Nephron progenitor cell (in vitro differentiated cells): ENCODE measurements around the gene RAB4A.

Source experiments
- DNase-seq: peaks from one replicate; pipeline ENCODE4 v3.0.0; 2021
- H3K27ac Mint-ChIP-seq: 2 replicates; pipeline ENCODE4 v1.8.0; 2021; ENCODE audit warnings: mild to moderate bottlenecking, moderate library complexity, mixed read lengths
- H3K27me3 Mint-ChIP-seq: 2 replicates; pipeline ENCODE4 v1.8.0; 2021; ENCODE audit warnings: mild to moderate bottlenecking, low read depth, mixed read lengths; ENCODE audit not compliant: poor library complexity
- H3K36me3 Mint-ChIP-seq: 2 replicates; pipeline ENCODE4 v1.8.0; 2021; ENCODE audit warnings: low read depth, mixed read lengths
- H3K4me1 Mint-ChIP-seq: 2 replicates; pipeline ENCODE4 v1.8.0; 2021; ENCODE audit warnings: mixed read lengths
- H3K4me3 Mint-ChIP-seq: 2 replicates; pipeline ENCODE4 v1.8.0; 2021; ENCODE audit warnings: mild to moderate bottlenecking, moderate library complexity, mixed read lengths
- H3K9me3 Mint-ChIP-seq: 2 replicates; pipeline ENCODE4 v1.8.0; 2021; ENCODE audit warnings: mild to moderate bottlenecking, moderate library complexity, mixed read lengths
- CTCF ChIP-seq: fragments of 200-600 bp; sonication (generic); IDR thresholded peaks from 2 replicates; pipeline ENCODE4 v1.5.0; 2021; ENCODE audit warnings: antibody characterized with exemption

The RAB4A gene

DNA sequence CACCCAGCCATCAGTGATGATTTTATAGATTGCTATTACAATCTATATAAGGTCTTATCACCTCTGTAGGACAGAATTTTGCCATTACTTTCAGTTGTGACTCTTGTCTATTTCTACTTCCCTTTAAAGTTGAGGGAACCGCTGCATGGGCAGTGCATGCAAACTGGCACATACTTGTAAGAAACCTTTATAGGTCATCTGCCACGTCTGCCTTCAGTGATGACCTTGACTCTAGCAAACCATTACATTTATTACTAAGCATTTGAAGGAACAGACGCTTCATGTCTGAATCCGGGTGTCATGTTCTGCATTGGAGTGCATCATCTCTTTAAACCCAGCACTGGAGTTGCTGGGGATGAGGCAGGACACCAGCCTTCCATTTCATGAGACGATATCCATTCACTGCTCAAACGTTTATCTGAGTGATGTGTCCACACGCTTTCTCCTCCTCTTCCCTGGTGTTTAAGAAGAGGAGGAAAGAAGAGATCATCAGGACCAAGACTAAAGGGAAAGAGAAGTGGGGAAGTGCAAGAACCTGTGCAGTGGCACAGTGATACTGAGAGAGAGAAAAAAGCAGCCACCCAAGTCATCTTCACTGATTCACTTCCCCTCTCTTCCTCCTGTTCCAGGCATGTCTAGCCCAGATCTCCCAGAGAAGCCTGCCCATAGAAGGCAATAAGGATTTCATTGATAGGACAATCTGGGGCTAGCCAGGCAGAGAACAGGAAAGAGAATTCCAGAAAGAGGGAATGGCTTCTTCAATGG lies 57.9 kb downstream of the RAB4A start:
- Mint-ChIP-seq H3K27ac (peak overlapping the region; percentile 60), H3K9me3 (peaks cover 4% of the 10 kb centered on the region), H3K4me1 (peaks cover 9% of the 10 kb centered on the region), H3K36me3 (peaks cover 64% of the 10 kb centered on the region), H3K27me3 (peaks cover 3% of the 10 kb centered on the region), H3K4me3 (no peak overlapping the region)
- DNase-seq, result no peak
- no peak for TF ChIP-seq CTCF

- Mint-ChIP-seq H3K9me3 (peaks cover 19% of the 10 kb centered on the region), H3K27ac (no peak overlapping the region), H3K4me3 (no peak overlapping the region), H3K36me3 (peaks cover 44% of the 10 kb centered on the region), H3K4me1 (peaks cover 32% of the 10 kb centered on the region), H3K27me3 (peaks cover 6% of the 10 kb centered on the region)
- DNase-seq, result no peak
- no peak for TF ChIP-seq CTCF
These were observed 63.4 kb downstream of the RAB4A start for GRCh38 chr1:229334269-229334668.

DNA sequence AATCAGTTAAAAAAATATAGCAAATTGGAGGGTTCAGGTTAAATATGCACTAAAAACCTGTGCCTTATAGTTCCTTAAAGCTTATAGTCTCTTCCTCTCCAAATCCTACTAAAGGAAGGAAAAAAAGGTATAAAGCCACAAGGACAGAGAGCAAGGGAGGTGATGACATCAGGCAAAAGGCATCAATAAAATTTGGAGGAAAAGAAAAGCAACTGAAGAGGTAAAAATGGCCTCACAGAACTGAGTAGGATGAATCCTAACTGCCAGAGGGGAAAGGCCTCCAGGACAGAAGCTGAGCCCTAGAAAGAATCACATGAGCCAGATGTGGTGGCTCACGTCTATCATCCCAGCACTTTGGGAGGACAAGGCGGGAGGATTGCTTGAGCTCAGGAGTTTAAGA lies 63.8 kb downstream of the RAB4A start:
- TF ChIP-seq CTCF, result no peak
- Mint-ChIP-seq H3K27me3 (peaks cover 6% of the 10 kb centered on the region), H3K9me3 (peaks cover 19% of the 10 kb centered on the region), H3K4me3 (no peak overlapping the region), H3K27ac (no peak overlapping the region), H3K36me3 (peaks cover 47% of the 10 kb centered on the region), H3K4me1 (peaks cover 36% of the 10 kb centered on the region)
- DNase-seq, result no peak

GRCh38 chr1:229336345-229336744 lies 65.4 kb downstream of the RAB4A start:
- peaks cover 38% of the 10 kb centered on the region for H3K36me3 Mint-ChIP-seq
- H3K4me3 Mint-ChIP-seq, result no peak overlapping the region
- no peak for DNase-seq
- peaks cover 49% of the 10 kb centered on the region for H3K4me1 Mint-ChIP-seq
- peaks cover 19% of the 10 kb centered on the region for H3K9me3 Mint-ChIP-seq
- peaks cover 9% of the 10 kb centered on the region for H3K27me3 Mint-ChIP-seq
- no peak for TF ChIP-seq CTCF
- H3K27ac Mint-ChIP-seq, result no peak overlapping the region

DNA sequence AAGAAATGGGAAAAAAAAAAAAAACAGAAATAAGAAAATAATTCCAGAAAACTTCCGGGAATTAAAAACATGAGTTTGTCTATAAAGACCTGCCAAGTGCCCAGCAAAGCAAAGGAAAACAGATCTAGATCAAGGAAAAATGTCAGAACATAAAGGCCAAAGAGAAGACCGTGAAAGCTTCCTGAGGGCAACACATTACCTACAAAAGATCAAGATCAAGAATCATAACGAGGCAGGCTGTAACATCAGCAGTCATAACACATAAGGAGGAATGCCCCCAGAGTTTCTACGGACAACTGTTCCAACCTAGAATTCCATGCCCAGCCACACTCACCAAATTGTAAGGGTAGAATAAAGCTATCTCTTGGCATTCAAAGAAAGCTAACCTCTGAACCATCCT lies 68.2 kb downstream of the RAB4A start:
- no peak for DNase-seq
- H3K4me3 Mint-ChIP-seq, result peak overlapping the region; percentile 98
- no peak overlapping the region for H3K27ac Mint-ChIP-seq
- peaks cover 19% of the 10 kb centered on the region for H3K27me3 Mint-ChIP-seq
- peaks cover 12% of the 10 kb centered on the region for H3K9me3 Mint-ChIP-seq
- no peak for TF ChIP-seq CTCF
- H3K4me1 Mint-ChIP-seq, result peaks cover 60% of the 10 kb centered on the region
- peaks cover 30% of the 10 kb centered on the region for H3K36me3 Mint-ChIP-seq

- no peak for DNase-seq
- no peak overlapping the region for H3K27ac Mint-ChIP-seq
- peaks cover 25% of the 10 kb centered on the region for H3K36me3 Mint-ChIP-seq
- peaks cover 8% of the 10 kb centered on the region for H3K9me3 Mint-ChIP-seq
- H3K4me1 Mint-ChIP-seq, result peaks cover 60% of the 10 kb centered on the region
- peak overlapping the region; percentile 98 for H3K4me3 Mint-ChIP-seq
- peaks cover 19% of the 10 kb centered on the region for H3K27me3 Mint-ChIP-seq
- TF ChIP-seq CTCF, result no peak
These were observed 68.6 kb downstream of the RAB4A start for GRCh38 chr1:229339520-229339919.
